Keratinocyte (primary cell): Measurements from ENCODE around the gene IFI30.

Source experiments
- CTCF ChIP-seq, 3 experiments: IDR thresholded peaks in 1 of 3; conservative IDR thresholded peaks in 1 of 3; optimal IDR thresholded peaks in 1 of 3; 2 replicates in 2 of 3; 3 replicates in 1 of 3; pipeline versions ENCODE3 to v1.5.1; 2011; ENCODE audit warnings: low read length in 3 of 3, mild to moderate bottlenecking in 3 of 3, moderate library complexity in 2 of 3, control low read depth in 1 of 3, inconsistent platforms in 1 of 3; ENCODE audit not compliant: insufficient read depth in 2 of 3; ENCODE audit errors: extremely low read depth in 1 of 3
- EZH2 ChIP-seq: IDR thresholded peaks from one replicate; pipeline ENCODE4 v1.6.1; 2012; ENCODE audit warnings: inconsistent platforms, mild to moderate bottlenecking, low read length, moderate library complexity

- TF ChIP-seq EZH2 = no peak
- TF ChIP-seq CTCF (optimal IDR thresholded peaks at IDR 0.05 in 1 of 3, IDR thresholded peaks at IDR 0.05 in 1 of 3, conservative IDR thresholded peaks at IDR 0.05 in 1 of 3; ENCODE audit: extremely low read depth in 1 of 3, insufficient read depth in 2 of 3, low read length in 3 of 3) = peak in 2 of 3 experiments; percentile 10 to 43
These were observed 29.3 kb downstream of the IFI30 start for GRCh38 chr19:18202778-18203407.
